Natural killer cell (primary cell): ENCODE results near the gene TTLL1. TPM values are rescaled to one million over a fixed set of nuclear protein-coding genes. Genes with fewer than 3 reads are reported as not detected.

Source experiments
- ATAC-seq, 3 donors: fragments of 150-1000 bp in 2 of 3; fragments of 200-7000 bp in 1 of 3; cut with Tn5 transposase; 1 replicate in 1 of 3; 2 replicates in 2 of 3; pipeline ENCODE4 v1.10.0; 2021; ENCODE audit warnings: mild to moderate bottlenecking in 2 of 3, moderate library complexity in 2 of 3
- DNase-seq, 2 donors: peaks; one replicate each; pipeline versions ENCODE4 v3.0.0 to v3.0.0-alpha.2; 2013 to 2021; ENCODE audit warnings: mixed read lengths in 1 of 2
- H3K27ac ChIP-seq: one replicate; pipeline ENCODE4 v1.5.1; 2013; ENCODE audit warnings: mild to moderate bottlenecking, low read length
- H3K27me3 ChIP-seq: one replicate; pipeline ENCODE4 v1.6.1; 2013; ENCODE audit warnings: low read length; ENCODE audit not compliant: control insufficient read depth, insufficient read depth
- H3K36me3 ChIP-seq: one replicate; pipeline ENCODE4 v1.6.1; 2013; ENCODE audit warnings: low read length; ENCODE audit not compliant: control insufficient read depth, insufficient read depth
- H3K4me1 ChIP-seq: one replicate; pipeline ENCODE4 v1.6.1; 2013; ENCODE audit warnings: low read length; ENCODE audit not compliant: control insufficient read depth, insufficient read depth
- H3K4me3 ChIP-seq: one replicate; pipeline ENCODE4 v1.5.1; 2013; ENCODE audit warnings: low read length
- H3K9me3 ChIP-seq: one replicate; pipeline ENCODE4 v1.6.1; 2013; ENCODE audit warnings: low read length; ENCODE audit not compliant: control insufficient read depth, insufficient read depth
- H3K27ac Mint-ChIP-seq, 2 donors: one replicate each; pipeline ENCODE4 v1.8.0; 2022; ENCODE audit warnings: mild to moderate bottlenecking in 2 of 2, mixed read lengths in 2 of 2, moderate library complexity in 1 of 2
- H3K27me3 Mint-ChIP-seq, 2 donors: one replicate each; pipeline ENCODE4 v1.8.0; 2022; ENCODE audit warnings: low read depth in 2 of 2, mixed read lengths in 2 of 2
- H3K36me3 Mint-ChIP-seq: one replicate; pipeline ENCODE4 v1.8.0; 2022; ENCODE audit warnings: mixed read lengths
- H3K4me1 Mint-ChIP-seq, 2 donors: one replicate each; pipeline ENCODE4 v1.8.0; 2022; ENCODE audit warnings: mixed read lengths in 2 of 2
- H3K4me3 Mint-ChIP-seq: one replicate; pipeline ENCODE4 v1.8.0; 2022; ENCODE audit warnings: mild to moderate bottlenecking, moderate library complexity, mixed read lengths
- H3K9me3 Mint-ChIP-seq, 2 donors: one replicate each; pipeline ENCODE4 v1.8.0; 2022; ENCODE audit warnings: mixed read lengths in 2 of 2
- CTCF ChIP-seq: fragments of 200-600 bp; IDR thresholded peaks from one replicate; pipeline ENCODE4 v1.8.0; 2022; ENCODE audit warnings: antibody characterized with exemption
- WGBS: methylation state at CpG from one replicate; pipeline ENCODE4 v1.1.7; 2013; ENCODE audit warnings: missing lambda C conversion rate; ENCODE audit not compliant: insufficient coverage; 5-methylcytosine and 5-hydroxymethylcytosine counted together
- intact Hi-C: fragments of 100-400 bp; cut with micrococcal nuclease; formaldehyde crosslinking; loops from one replicate; pipeline ENCODE4 v1.14.2; 2022
- total RNA-seq, 4 donors: library from RNA; stranded (reverse); fragments of 120-200 nt in 1 of 4; gene quantifications; one replicate each; pipeline versions ENCODE4 v1.2.3 to v1.2.4, GENCODE V29; 2013 to 2022

TTLL1 gene
- total RNA-seq, 3 donors from 2014 or later (not counting 1 experiment from before 2014, with no cell fraction given), result 4.4 to 6.5 (median 6.0) TPM

- intact Hi-C loops, result no loop called here
- 91% methylated on average over 2 of the region's 4 CpGs for WGBS
- Histone ChIP-seq H3K27ac (no peak overlapping the region), H3K9me3 (peaks cover 13% of the 10 kb centered on the region), H3K36me3 (no peaks in the 10 kb centered on the region), H3K27me3 (no peaks in the 10 kb centered on the region), H3K4me1 (peaks cover 37% of the 10 kb centered on the region), H3K4me3 (no peak overlapping the region)
- H3K27me3 Mint-ChIP-seq, result no peaks in the 10 kb centered on the region
- peaks cover 0 to 2% of the 10 kb centered on the region in 2 donors for H3K9me3 Mint-ChIP-seq
- H3K36me3 Mint-ChIP-seq, result no peaks in the 10 kb centered on the region
- H3K4me3 Mint-ChIP-seq, result no peak overlapping the region
- DNase-seq, result no peak
- TF ChIP-seq CTCF, result no peak
- ATAC-seq, result no peak
- no peak overlapping the region for H3K27ac Mint-ChIP-seq
- peaks cover 31 to 43% of the 10 kb centered on the region in 2 donors for H3K4me1 Mint-ChIP-seq
Observed at GRCh38 chr22:43081968-43082367, 7.2 kb downstream of the TTLL1 start.

- peaks cover 17 to 30% of the 10 kb centered on the region in 2 donors for H3K4me1 Mint-ChIP-seq
- peaks cover 0 to 2% of the 10 kb centered on the region in 2 donors for H3K9me3 Mint-ChIP-seq
- ATAC-seq (no peak), DNase-seq (no peak)
- TF ChIP-seq CTCF, result no peak
- 100% methylated on average over 2 of the region's 2 CpGs for WGBS
- H3K27me3 ChIP-seq, result no peaks in the 10 kb centered on the region
- no peaks in the 10 kb centered on the region for H3K36me3 Mint-ChIP-seq
- no peak overlapping the region for H3K4me3 ChIP-seq
- H3K27ac Mint-ChIP-seq, result peak overlapping the region in 1 of 2 donors; percentile 79
- H3K4me3 Mint-ChIP-seq, result no peak overlapping the region
- intact Hi-C loops, result no loop called here
- peaks cover 13% of the 10 kb centered on the region for H3K9me3 ChIP-seq
- H3K27me3 Mint-ChIP-seq, result no peaks in the 10 kb centered on the region
- no peak overlapping the region for H3K27ac ChIP-seq
- peaks cover 24% of the 10 kb centered on the region for H3K4me1 ChIP-seq
- no peaks in the 10 kb centered on the region for H3K36me3 ChIP-seq
Observed at GRCh38 chr22:43080616-43081015, 8.6 kb downstream of the TTLL1 start.

- intact Hi-C loops, result no loop called here
- H3K27ac Mint-ChIP-seq, result peak overlapping the region; percentile 69 to 79
- no peak overlapping the region for H3K27ac ChIP-seq
- H3K9me3 ChIP-seq, result peaks cover 13% of the 10 kb centered on the region
- 93% methylated on average over 14 of the region's 14 CpGs for WGBS
- H3K27me3 Mint-ChIP-seq, result no peaks in the 10 kb centered on the region
- H3K9me3 Mint-ChIP-seq, result peaks cover 0 to 2% of the 10 kb centered on the region in 2 donors
- no peaks in the 10 kb centered on the region for H3K27me3 ChIP-seq
- ATAC-seq (no peak), DNase-seq (no peak)
- no peaks in the 10 kb centered on the region for H3K36me3 Mint-ChIP-seq
- TF ChIP-seq CTCF, result no peak
- H3K4me1 Mint-ChIP-seq, result peaks cover 17 to 26% of the 10 kb centered on the region in 2 donors
- peaks cover 19% of the 10 kb centered on the region for H3K4me1 ChIP-seq
- peaks cover 2% of the 10 kb centered on the region for H3K36me3 ChIP-seq
- no peak overlapping the region for H3K4me3 Mint-ChIP-seq
- no peak overlapping the region for H3K4me3 ChIP-seq
Observed at GRCh38 chr22:43079742-43080141, 9.4 kb downstream of the TTLL1 start.

GRCh38 chr22:43078522-43078921 is 10.7 kb downstream of the TTLL1 start:
- H3K4me3 ChIP-seq, result no peak overlapping the region
- H3K36me3 ChIP-seq, result peaks cover 2% of the 10 kb centered on the region
- H3K4me1 ChIP-seq, result peaks cover 19% of the 10 kb centered on the region
- H3K36me3 Mint-ChIP-seq, result no peaks in the 10 kb centered on the region
- H3K4me1 Mint-ChIP-seq, result peaks cover 17 to 26% of the 10 kb centered on the region in 2 donors
- intact Hi-C loops, result no loop called here
- peaks cover 0 to 2% of the 10 kb centered on the region in 2 donors for H3K9me3 Mint-ChIP-seq
- peaks cover 13% of the 10 kb centered on the region for H3K9me3 ChIP-seq
- ATAC-seq, result peak in 2 of 3 donors; percentile 69 to 77
- no peak for TF ChIP-seq CTCF
- H3K27me3 ChIP-seq, result no peaks in the 10 kb centered on the region
- H3K27ac ChIP-seq, result peak overlapping the region; percentile 69
- H3K27me3 Mint-ChIP-seq, result no peaks in the 10 kb centered on the region
- 88% methylated on average over 4 of the region's 12 CpGs for WGBS
- peak in 1 of 2 donors; percentile 18 for DNase-seq
- peak overlapping the region; percentile 69 to 79 for H3K27ac Mint-ChIP-seq
- no peak overlapping the region for H3K4me3 Mint-ChIP-seq
